CD4-positive, alpha-beta T cell (primary cell): ENCODE measurements around the gene MRPL20. TPM values are rescaled to one million over a fixed set of nuclear protein-coding genes. Genes with fewer than 3 reads are reported as not detected.
A peak's percentile ranks its signal among the peaks of the same experiment; 100 is the strongest.

ENCODE experiments used
- ATAC-seq: fragments of 200-7000 bp; cut with Tn5 transposase; one replicate; pipeline ENCODE4 v1.10.0; 2022; ENCODE audit warnings: mild to moderate bottlenecking; ENCODE audit not compliant: poor library complexity
- CTCF ChIA-PET: fragments of 350-600 bp; sonication (Branson Sonifier 250); formaldehyde crosslinking; loops from one replicate; lab custom pipeline; 2021; ENCODE audit warnings: antibody characterized with exemption, inconsistent platforms; lab: Charles Lee
- POLR2A ChIA-PET: fragments of 350-600 bp; sonication (Branson Sonifier 250); formaldehyde crosslinking; loops from one replicate; lab custom pipeline; 2021; ENCODE audit warnings: antibody characterized with exemption, inconsistent platforms; lab: Charles Lee
- DNase-seq, 14 experiments: peaks; one replicate each; pipeline ENCODE4 v3.0.0-alpha.2; 2013 to 2020; ENCODE audit warnings: mixed read lengths in 2 of 14
- H3K27ac ChIP-seq, 2 donors: one replicate each; pipeline versions ENCODE4 v1.5.1 to v1.7.0; 2013; ENCODE audit warnings: low read length in 2 of 2, low read depth in 1 of 2, mild to moderate bottlenecking in 1 of 2
- H3K27me3 ChIP-seq, 2 experiments: 1 replicate in 1 of 2; 2 replicates in 1 of 2; pipeline versions ENCODE4 v1.6.1 to v1.7.0; 2013; ENCODE audit warnings: low read length in 2 of 2, control low read depth in 1 of 2, mild to moderate bottlenecking in 1 of 2, moderate library complexity in 1 of 2; ENCODE audit not compliant: insufficient read depth in 2 of 2, control insufficient read depth in 1 of 2
- H3K36me3 ChIP-seq: one replicate; pipeline ENCODE4 v1.6.1; 2013; ENCODE audit warnings: low read length, control low read depth; ENCODE audit not compliant: insufficient read depth
- H3K4me1 ChIP-seq: one replicate; pipeline ENCODE4 v1.6.1; 2013; ENCODE audit warnings: low read length, control low read depth; ENCODE audit not compliant: insufficient read depth
- H3K4me3 ChIP-seq: one replicate; pipeline ENCODE4 v1.5.1; 2013; ENCODE audit warnings: mild to moderate bottlenecking, low read length, moderate library complexity
- H3K9me3 ChIP-seq, 2 experiments: 1 replicate in 1 of 2; 2 replicates in 1 of 2; pipeline versions ENCODE4 v1.6.1 to v1.7.0; 2013; ENCODE audit warnings: low read length in 2 of 2, mild to moderate bottlenecking in 2 of 2, control low read depth in 1 of 2, moderate library complexity in 1 of 2; ENCODE audit not compliant: control insufficient read depth in 1 of 2, insufficient read depth in 1 of 2
- H3K27ac Mint-ChIP-seq: one replicate; pipeline ENCODE4 v1.8.0; 2020; ENCODE audit warnings: mixed read lengths
- H3K27me3 Mint-ChIP-seq: one replicate; pipeline ENCODE4 v1.8.0; 2021; ENCODE audit warnings: mixed read lengths
- H3K36me3 Mint-ChIP-seq: one replicate; pipeline ENCODE4 v1.8.0; 2021; ENCODE audit warnings: low read depth, mixed read lengths
- H3K4me1 Mint-ChIP-seq: one replicate; pipeline ENCODE4 v1.8.0; 2021; ENCODE audit warnings: low read depth, mixed read lengths
- H3K4me3 Mint-ChIP-seq: one replicate; pipeline ENCODE4 v1.8.0; 2020; ENCODE audit warnings: mild to moderate bottlenecking, mixed read lengths
- H3K9me3 Mint-ChIP-seq: one replicate; pipeline ENCODE4 v1.8.0; 2020; ENCODE audit warnings: mixed read lengths
- CTCF ChIP-seq: fragments of 200-600 bp; IDR thresholded peaks from one replicate; pipeline ENCODE4 v1.8.0; 2022; ENCODE audit warnings: antibody characterized with exemption, mild to moderate bottlenecking
- intact Hi-C, 2 experiments: fragments of 100-400 bp; cut with DNase I in 1 of 2; cut with micrococcal nuclease in 1 of 2; formaldehyde crosslinking; loops; one replicate each; pipeline versions ENCODE4 v1.15.1 to v1.9.0; 2023 to 2025; cut with DNase I, micrococcal nuclease
- total RNA-seq, 174 experiments: library from RNA in 2 of 174; stranded (reverse) in 2 of 174; gene quantifications; one replicate each; pipeline ENCODE4 v1.2.3 and lab custom pipeline; 2021 to 2026

The MRPL20 gene
- total RNA-seq, 2 experiments from 2014 or later, result 99.9 to 103 TPM

DNA sequence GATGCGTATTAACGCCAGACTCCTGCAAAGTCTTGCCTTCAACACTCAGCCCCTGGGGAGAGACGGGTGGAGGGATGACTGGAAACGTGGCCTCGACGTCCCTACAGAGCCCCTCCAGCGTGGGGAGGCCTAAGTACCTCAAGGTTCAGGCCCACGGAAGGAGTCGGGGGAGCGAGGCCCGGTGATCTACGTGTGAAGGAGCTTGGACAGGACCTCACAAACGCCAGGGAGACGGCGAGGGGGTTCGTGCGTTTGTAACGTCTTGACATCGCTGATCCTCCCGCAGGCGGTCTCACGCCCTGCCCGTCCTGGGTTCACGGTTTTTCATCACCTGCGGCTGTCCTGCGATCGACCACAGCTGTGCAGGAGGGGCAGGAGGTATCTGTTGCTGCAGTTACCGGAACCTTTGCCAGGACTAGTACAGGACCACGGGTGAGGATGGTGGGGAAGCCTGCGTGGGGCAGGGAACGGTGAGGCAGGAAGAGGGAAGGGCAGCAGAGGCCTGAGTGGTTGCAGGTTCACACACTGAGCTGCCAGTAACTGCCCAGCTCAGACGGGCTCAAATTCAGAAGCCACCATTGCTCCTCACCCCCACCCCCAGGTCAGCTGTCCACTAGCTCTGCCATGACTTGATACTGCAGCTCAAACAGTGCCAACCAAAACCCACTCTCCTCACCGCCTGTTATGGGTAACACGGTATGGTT lies 7.1 kb downstream of the MRPL20 start:
- no peaks in the 10 kb centered on the region for H3K27me3 ChIP-seq
- Mint-ChIP-seq H3K9me3 (no peaks in the 10 kb centered on the region), H3K4me3 (peak overlapping the region; percentile 92), H3K4me1 (peaks cover 50% of the 10 kb centered on the region), H3K36me3 (peaks cover 73% of the 10 kb centered on the region), H3K27me3 (no peaks in the 10 kb centered on the region), H3K27ac (peak overlapping the region; percentile 86)
- peaks cover 50% of the 10 kb centered on the region for H3K4me1 ChIP-seq
- CTCF ChIA-PET, result interaction anchor here (1.0 to 1.9 kb wide), 4 partner anchors 10 to 74 kb away, joined by 3 to 11 read pairs (median 4); partner anchors contain the start of gene AURKAIP1
- H3K27ac ChIP-seq, result peak overlapping the region; percentile 81 to 89
- H3K9me3 ChIP-seq, result no peaks in the 10 kb centered on the region
- H3K36me3 ChIP-seq, result peaks cover 69% of the 10 kb centered on the region
- no peak for TF ChIP-seq CTCF
- intact Hi-C loops, result loop anchor here (1.0 to 5.0 kb wide), 4 partner anchors 7 to 128 kb away; partner anchors contain the start of genes AURKAIP1 (in 2 of the 2), MRPL20 (in 1 of the 2) and UBE2J2 (in 1 of the 2)
- ATAC-seq (no peak), DNase-seq (peak in 3 of 14 experiments; percentile 8 to 44 (median 21))
- peak overlapping the region; percentile 99 for H3K4me3 ChIP-seq
- POLR2A ChIA-PET, result interaction anchor here (1.5 to 4.2 kb wide), 8 partner anchors 8 to 379 kb away, joined by 4 to 80 read pairs (median 16); partner anchors contain the start of genes AURKAIP1, C1orf159, MIB2 and MRPL20

- no peaks in the 10 kb centered on the region for H3K27me3 Mint-ChIP-seq
- CTCF ChIA-PET, result interaction anchor here (1.0 to 2.0 kb wide), 6 partner anchors 9 to 75 kb away, joined by 3 to 11 read pairs (median 6); partner anchors contain the start of gene AURKAIP1
These were observed 7.8 kb downstream of the MRPL20 start, which contains the start of gene CCNL2 for GRCh38 chr1:1399187-1399871. CCNL2 (minus strand) TSS chr1:1399335; CDS start chr1:1399306, 29 bp downstream.

More at GRCh38 chr1:1399187-1399871, 7.8 kb downstream of the MRPL20 start, which contains the start of gene CCNL2:
- DNase-seq (peak; percentile 98 to 100 (median 99)), ATAC-seq (peak; percentile 95)
- H3K4me3 ChIP-seq, result peak within 1 kb of the TSS; percentile 99
- no peaks in the 10 kb centered on the region for H3K27me3 ChIP-seq
- peaks cover 69% of the 10 kb centered on the region for H3K36me3 ChIP-seq
- intact Hi-C loops, result loop anchor here (1.0 to 5.0 kb wide), 4 partner anchors 8 to 127 kb away; partner anchors contain the start of genes AURKAIP1 (in 2 of the 2), MRPL20 (in 1 of the 2) and UBE2J2 (in 1 of the 2)
- peaks cover 47% of the 10 kb centered on the region for H3K4me1 ChIP-seq
- Mint-ChIP-seq H3K4me3 (peak within 1 kb of the TSS; percentile 92), H3K36me3 (peaks cover 74% of the 10 kb centered on the region), H3K4me1 (peaks cover 53% of the 10 kb centered on the region), H3K9me3 (no peaks in the 10 kb centered on the region), H3K27ac (peak within 1 kb of the TSS; percentile 86)
- H3K9me3 ChIP-seq, result no peaks in the 10 kb centered on the region
- peak; percentile 45 for TF ChIP-seq CTCF
- H3K27ac ChIP-seq, result peak within 1 kb of the TSS; percentile 81 to 89
- POLR2A ChIA-PET, result interaction anchor here (0.6 to 4.2 kb wide), 18 partner anchors 9 to 510 kb away, joined by 3 to 80 read pairs (median 4); partner anchors contain the start of genes AURKAIP1, C1orf159, CDK11A and DVL1
